ENCODE measurements around the gene ANKRD52.
A peak's percentile ranks its signal among the peaks of the same experiment; 100 is the strongest.

ANKRD52 gene

DNA sequence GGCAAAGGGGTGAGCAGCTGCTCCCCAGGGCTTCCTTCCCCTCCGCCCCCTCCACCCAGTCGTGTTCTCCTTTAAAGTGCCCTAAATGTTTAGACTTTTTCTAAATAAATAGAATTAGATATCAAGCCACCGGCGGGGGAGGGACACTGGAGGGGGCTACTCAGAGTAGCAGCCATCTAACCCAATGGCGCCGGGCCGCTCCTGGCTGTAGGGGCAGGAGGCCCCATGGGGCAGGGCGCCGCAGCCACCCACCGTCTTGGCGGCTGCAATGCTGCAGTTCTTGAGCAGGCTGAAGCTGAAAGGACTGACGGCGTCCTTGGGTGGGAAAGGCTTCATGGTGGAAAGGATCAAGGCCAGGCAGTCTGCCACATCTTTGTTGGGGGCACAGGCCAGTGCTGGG, 15.2 kb downstream of the ANKRD52 start:
- DNase-seq (ENCODE audit: low read depth in 1 of 2, low spot score in 1 of 2), result no peak

DNA sequence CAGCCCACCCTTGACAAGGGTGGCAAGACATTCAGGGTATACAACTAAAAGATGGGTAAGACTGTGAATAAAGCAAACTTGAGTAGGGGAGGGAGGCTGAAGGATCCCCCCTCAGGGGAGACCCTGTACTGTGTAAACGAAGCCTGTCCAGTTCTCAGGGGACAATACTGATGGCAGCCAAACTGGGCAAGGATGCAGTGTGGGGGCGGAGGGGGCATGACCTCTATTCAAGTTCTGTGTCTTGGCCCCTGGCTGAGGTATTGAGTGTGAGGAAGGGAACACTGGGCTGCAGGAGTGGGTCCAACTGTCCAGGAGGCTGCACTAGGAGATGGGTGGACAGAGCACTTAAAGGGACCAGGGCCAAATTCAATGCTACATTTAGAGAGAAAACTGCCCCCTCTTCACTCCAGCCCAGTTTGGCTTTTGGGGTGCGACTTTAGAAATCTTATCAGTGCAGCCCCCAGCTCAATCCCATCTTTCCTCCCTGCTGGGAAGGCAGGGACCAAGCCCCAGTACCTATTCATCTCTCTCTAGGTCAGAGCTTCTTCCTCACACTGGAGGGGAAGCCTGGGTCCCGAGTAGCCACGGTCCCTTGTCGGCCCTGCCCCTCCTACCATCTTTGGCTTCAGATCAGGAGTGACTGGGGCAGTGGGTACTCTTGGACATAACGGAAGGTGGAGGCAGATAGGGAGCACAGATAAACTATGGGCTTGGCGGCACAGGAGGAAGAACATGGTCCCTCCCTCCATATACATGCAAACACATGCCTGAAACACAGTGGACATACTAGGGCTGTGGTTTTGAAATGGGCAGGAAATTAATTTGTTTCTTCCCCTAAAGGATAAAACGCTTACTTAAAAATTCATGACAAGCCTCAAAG, 16.5 kb downstream of the ANKRD52 start:
- DNase-seq (ENCODE audit: low read depth in 1 of 2, low spot score in 1 of 2), result no peak

DNA sequence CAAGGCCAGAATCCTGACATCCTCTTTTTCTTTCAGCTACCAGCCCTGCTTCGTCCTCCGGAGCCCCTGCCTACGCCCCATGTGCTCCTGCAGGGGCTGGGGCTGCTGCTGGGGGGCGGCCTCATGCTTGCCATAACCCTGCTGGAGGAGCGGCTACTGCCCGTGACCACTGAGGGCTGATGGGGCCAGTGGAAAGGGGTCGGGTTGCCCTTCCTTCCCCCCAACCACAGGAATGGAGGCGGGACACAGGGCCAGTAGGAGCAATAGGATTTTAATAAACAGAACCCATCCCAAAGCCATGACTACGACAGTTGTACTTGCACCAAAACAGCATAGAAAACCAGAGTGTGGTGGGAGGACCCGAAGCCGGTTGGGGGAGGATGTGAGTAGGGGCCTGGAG, 20.6 kb downstream of the ANKRD52 start:
- no peak for DNase-seq (ENCODE audit: low read depth in 1 of 2, low spot score in 1 of 2)

DNA sequence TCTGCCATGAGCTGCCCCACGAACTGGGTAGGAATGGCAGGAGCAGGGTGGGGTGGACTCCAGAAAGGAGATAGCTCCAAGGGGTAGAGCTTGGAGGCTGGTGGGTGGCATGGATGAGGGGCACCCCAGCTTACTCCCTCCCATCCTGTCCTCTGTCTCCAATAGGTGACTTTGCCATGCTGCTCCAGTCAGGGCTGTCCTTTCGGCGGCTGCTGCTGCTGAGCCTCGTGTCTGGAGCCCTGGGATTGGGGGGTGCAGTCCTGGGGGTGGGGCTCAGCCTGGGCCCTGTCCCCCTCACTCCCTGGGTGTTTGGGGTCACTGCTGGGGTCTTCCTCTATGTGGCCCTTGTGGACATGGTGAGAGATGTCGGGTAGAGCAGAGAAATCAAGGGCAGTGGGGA, 21.2 kb downstream of the ANKRD52 start:
- DNase-seq (ENCODE audit: low read depth in 1 of 2, low spot score in 1 of 2), result no peak

DNA sequence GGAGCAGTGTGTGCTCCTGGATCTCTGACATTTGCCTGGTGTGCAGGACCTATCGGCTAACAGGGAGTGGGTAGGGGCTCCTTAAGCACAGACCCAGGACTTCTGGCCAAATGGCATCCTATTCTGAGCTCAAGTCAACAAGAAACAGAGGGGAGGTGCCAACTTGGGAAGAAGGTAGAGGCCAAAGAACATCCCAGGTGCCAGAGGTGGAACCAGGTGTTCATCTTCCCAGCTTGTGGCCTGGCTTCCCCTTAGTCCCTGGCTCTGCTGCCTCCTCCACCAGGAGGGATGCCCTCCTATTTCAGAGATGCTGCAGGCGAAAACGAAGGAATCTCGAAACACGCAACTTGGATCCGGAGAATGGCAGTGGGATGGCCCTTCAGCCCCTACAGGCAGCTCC, 22.1 kb downstream of the ANKRD52 start:
- DNase-seq (ENCODE audit: low read depth in 1 of 2, low spot score in 1 of 2), result no peak

DNA sequence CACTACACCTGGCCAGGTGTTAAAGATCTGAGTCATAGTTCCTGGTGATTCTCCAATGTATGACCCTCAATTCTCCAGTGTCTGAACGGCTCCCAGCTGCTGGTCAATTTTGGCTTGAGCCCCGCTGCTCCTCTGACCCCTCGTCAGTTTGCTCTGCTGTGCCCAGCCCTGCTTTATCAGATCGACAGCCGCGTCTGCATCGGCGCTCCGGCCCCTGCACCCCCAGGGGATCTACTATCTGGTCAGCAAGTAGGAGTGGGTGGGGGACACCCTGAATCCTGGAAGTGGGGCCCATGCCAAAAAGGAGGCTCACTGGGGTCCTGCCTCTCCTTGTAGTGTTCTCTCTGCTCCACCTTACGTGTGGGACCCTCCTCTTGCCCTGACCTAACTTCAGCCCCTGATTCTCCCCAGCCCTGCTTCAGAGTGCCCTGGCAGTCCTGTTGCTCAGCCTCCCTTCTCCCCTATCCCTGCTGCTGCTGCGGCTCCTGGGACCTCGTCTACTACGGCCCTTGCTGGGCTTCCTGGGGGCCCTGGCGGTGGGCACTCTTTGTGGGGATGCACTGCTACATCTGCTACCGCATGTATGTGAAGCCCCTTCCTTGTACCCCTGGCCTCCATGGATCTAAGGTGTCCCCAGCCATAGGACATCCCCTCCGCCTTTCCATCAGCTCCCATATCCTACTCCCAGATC, 23.3 kb downstream of the ANKRD52 start:
- DNase-seq (ENCODE audit: low read depth in 1 of 2, low spot score in 1 of 2), result no peak

DNA sequence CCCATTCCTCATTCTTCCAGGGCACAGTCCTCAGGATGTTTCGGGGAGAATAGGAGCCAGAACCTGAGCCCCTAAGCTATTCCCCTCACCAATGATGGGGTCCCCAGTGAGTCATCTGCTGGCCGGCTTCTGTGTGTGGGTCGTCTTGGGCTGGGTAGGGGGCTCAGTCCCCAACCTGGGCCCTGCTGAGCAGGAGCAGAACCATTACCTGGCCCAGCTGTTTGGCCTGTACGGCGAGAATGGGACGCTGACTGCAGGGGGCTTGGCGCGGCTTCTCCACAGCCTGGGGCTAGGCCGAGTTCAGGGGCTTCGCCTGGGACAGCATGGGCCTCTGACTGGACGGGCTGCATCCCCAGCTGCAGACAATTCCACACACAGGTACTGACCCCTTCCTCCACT, 27.0 kb downstream of the ANKRD52 start:
- no peak for DNase-seq (ENCODE audit: low read depth in 1 of 2, low spot score in 1 of 2)

DNA sequence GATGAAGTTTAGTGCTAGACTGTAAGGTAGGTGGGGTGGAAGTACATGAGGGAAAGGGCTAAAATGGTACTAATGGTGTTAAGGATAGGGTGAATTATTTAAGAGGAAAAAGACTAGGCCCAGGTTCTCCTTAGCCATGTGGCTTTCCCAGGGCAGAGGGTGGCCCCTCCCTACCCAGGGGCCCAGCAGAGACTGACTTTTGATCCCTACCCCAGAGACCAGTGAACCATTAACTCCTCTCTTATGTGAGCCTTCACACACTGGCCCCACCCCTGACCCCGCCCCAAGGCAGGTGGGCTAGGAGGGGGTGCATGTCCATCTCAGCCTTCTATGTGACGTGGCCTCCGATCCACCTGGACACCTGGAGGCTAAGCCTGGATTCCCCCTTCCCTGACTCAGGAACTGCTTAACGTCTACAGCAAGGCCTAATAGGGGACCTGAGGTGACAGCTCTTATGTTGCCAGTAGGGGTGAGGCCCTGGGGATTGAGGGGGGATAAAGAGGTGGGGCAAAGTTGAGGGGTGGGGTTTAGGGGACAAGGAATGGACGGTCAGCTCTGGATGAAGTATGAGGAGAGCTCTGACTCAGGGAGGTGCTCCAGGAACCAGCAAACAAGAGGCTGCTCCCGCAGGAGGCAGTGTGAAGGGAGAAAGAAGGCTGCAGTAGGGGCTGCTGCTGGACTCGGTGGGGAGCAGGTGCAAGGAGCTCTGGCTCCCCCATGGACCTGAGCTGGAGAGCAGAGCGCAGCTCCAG, 27.6 kb downstream of the ANKRD52 start:
- DNase-seq (ENCODE audit: low read depth in 1 of 2, low spot score in 1 of 2), result no peak

DNA sequence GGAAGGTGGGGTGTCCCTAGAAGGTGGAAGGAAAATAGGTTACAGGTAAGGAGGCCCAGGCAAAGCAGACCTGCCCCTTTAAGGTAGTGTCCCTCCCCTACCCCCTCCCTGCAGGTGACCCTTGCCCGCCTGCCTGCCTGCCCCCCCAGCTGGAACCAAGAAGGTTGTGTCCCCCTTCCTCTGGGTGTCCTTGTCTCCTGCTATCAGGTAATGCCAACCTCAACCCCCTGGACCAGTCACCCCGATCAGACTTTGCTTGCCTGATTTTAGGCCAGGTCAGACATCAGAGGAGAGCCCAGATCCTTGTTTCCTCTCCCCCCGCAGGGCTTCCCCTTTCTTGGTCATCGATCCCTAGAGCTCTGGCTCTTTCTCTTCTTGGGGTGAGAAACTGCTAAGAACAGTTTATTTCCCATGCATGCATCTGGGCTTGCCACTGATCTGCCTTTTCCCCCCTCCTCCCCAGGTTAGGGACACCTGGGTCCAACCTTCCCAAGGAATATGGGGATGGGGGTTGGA, 28.2 kb downstream of the ANKRD52 start, which contains the start of gene SLC39A5:
TSS of gene SLC39A5 (plus strand) at position 136 of the 516 bp plus-strand sequence. CDS start 1,224 bp downstream, outside the sequence.
- no peak for DNase-seq (ENCODE audit: low read depth in 1 of 2, low spot score in 1 of 2)

DNA sequence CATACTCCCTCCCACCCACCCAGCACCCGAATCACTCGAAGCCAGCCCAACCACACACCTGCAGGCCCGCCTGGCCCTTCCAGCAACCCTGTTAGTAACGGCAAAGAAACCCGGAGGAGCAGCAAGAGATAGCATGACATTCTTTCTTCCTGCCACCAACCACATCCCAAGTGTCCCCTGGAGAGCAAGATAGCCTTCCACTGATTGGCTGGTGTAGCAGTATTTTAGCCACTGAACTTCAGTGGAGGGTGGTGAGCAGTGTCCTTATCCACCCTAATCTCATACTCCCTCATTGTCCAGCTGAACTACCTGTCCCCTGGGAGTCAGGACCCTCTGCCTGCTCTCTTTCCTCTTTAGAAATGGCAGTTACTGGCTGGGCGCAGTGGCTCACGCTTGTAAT, 29.1 kb downstream of the ANKRD52 start:
- no peak for DNase-seq (ENCODE audit: low read depth in 1 of 2, low spot score in 1 of 2)

DNA sequence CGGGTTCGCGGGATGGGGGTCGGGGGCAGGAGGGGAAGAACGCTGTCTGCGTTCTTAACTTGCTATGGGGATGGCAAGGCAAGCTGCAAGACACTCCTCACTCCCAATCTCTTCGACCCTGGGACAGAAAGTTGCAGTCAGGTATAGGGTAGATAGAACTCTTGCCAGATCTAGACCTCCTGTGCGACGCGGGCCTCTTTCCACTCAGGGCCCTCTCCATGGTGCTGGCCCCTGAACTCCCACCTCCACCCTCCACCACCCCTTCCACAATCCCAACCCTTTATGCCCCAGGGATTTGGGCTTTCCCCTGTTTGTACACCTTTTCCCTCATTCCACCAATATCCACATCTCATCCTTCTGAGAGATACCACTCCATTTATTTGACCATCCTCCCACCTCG, 33.2 kb downstream of the ANKRD52 start:
- no peak for DNase-seq (ENCODE audit: low read depth in 1 of 2, low spot score in 1 of 2)

DNA sequence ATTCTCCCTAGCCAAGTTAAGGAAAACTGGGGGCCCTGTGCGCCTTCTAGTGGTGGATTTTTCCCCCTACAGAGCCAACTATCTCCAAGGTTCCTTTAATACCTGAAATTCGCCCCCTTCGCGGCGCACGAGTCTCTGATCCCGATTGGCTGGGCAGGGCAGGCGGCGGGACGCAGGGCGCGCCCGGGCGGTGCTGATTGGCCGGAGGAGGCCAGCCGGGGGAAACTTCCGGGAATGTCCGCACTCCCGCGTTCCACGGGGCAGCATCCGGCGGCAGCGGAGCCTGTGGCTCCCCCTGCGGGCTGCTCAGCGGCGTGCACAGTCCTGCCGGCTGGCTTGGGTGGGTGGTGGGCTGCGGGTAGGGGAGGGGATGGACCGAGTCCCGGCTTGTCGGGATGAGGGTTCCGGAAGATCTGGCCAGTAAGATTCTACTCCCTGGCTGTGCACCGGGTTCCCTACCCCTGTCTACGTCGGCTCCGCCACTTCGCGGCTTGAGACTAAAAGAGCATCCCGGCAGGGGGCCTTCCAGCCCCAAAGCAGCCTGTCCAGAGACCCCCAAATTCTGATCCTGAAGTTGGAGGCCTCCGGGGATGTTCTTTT, 34.0 kb downstream of the ANKRD52 start, which contains the start of gene NABP2:
TSS of gene NABP2 (plus strand) at position 241 of the 600 bp plus-strand sequence. CDS start 515 bp downstream, outside the sequence.
- DNase-seq (ENCODE audit: low read depth in 1 of 2, low spot score in 1 of 2), result peak; percentile 88 to 92

DNA sequence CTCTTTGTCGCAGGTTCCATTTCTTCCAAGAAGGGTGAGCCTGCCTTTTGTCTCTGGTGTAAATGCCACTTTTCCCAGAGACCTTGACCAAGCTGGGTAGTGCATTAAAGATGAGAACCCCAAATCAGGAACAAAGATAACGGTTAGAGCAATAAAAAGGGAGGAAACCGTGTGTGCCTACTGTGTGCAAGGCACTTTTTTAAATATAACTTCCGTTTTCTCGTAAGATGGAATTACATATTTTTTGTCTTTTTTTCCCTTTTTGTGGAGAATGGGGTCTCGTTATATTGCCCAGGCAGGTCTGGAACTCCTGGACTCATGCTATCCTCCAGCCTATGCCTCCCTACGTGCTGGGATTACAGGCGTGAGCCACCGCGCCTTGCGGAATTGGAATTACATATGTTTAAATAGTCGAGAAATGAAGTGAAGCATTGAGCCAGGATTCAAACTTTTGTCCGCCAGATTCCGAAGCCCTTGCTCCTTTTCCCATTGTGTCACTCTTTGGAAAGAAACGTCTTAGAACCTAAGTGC, 34.5 kb downstream of the ANKRD52 start:
- no peak for DNase-seq (ENCODE audit: low read depth in 1 of 2, low spot score in 1 of 2)

DNA sequence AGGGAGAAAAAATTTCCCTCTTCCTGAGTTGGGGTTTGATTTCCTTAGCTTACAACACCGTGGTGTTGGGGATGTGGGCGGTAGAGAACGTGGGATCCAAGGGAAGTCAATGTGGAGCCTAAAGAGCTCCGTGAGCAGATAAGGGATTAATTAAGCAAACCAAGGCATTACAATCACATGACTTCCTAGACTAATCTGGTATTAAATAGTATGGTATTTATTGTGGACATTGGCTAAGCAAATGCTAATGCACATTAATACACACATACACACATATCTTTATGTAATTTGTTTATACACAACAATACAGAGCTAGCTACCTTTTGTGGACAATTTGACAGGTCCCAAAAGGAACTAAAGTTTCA, 35.7 kb downstream of the ANKRD52 start:
- no peak for DNase-seq (ENCODE audit: low read depth in 1 of 2, low spot score in 1 of 2)

DNA sequence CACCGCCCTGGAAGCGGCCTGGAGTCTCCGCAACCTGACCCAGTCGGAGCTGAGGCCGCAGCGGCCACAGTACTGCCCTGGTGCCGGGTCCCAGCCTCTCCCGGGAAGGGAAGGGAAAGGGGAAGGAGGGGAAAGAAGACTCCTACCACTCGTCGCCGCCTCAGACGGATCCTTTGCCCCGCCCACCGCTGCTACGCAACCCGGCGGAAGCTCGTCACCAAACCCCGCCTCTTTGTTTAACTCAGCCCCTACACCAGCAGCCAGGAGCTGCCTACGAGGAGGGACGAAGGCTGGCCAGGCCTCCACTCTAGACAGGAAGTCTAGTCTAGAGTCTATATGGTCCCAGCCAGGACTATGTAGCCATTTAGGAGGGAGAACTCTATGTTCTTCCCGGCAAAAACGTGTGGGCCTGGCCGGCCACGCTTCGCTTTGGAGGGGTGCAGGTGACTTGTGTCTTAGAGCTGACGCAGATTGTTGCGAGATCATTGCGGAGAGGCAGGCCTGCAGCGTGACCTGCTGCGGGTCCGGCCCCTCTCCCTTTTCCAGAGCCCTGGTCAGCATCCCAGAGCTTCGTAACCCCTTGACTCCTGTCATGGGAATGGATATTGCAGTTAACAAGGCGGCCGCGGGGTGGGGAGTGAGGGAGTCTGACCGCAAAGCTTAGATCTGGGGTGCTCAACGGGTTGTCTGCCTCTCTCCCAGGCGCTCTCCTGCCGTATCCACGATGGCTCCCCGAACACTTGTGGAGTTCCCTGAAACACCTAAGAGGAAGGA, 36.2 kb downstream of the ANKRD52 start, which contains the start of gene RNF41:
TSS of gene RNF41 (minus strand) at position 166 of the 774 bp plus-strand sequence. CDS start 7,875 bp downstream, outside the sequence.
- peak; percentile 85 to 91 for DNase-seq (ENCODE audit: low read depth in 1 of 2, low spot score in 1 of 2)

DNA sequence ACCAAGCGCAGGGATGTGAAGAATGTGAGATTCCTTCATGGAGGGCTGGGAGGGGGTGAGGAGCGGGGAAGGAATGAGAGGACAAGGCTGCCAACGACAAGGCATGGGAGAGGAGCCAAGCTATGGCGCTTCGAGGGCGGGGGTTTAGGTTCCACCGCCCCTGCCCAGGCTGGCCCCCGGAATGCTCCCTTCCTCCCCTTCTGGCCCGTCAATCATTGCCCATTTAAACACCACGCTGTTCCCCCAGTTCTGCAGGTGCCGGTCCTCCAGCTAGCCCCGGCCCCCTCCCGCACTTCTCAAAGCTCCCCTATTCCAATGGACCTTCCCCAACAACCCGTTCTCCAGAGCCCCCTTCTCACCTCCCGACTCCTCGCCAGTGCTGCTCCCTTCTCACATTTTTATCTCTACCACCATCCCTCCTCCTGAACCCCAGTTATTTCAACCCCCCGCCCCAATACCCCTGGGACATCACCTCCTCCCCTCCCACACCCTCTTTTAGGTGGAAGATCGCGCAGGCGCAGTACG, 36.9 kb downstream of the ANKRD52 start:
- no peak for DNase-seq (ENCODE audit: low read depth in 1 of 2, low spot score in 1 of 2)

DNA sequence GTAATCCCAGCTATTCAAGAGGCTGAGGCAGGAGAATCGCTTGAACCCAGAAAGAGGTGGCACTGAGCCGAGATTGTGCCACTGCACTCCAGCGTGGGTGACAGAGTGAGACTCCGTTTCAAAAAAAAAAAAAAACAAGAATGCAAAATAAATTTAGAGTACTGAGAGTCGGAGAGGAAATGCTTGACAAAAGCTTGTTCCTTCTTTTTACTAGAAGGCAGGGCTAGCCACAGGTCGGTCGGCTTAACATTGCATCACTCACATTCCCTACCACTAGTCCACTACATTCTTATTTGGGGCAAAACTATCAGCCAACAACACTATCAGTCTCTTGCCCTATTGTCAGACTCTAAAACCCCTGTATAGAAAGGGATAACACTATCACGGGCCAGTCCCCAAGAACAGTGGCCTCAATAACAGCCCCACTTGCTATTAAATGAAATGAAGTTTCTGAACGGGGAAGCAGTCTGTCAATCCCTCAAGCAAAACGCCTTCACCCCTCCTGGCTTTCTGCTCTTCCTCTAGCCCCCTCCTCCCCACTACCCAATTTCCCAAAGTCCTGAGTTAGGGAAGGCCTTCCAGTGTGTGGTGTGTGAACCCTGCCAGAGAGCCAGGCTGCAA, 37.5 kb downstream of the ANKRD52 start:
- DNase-seq (ENCODE audit: low read depth in 1 of 2, low spot score in 1 of 2), result no peak

DNA sequence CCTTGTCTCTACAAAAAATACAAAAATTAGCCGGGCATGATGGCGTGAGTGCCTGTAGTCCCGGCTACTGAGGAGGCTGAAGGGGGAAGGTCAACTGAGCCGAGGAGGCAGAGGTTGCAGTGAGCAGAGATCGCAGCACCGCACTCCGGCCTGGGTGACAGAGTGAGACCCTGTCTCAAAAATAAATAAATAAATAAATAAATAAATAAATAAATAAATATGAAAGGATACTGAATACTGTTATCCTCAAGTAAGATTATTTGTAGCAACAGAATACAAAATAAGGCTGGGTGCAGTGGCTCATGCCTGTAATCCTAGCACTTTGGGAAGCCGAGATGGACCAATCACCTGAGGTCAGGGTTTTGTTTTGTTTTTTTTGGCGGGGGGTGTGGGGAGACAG, 38.3 kb downstream of the ANKRD52 start:
- DNase-seq (ENCODE audit: low read depth in 1 of 2, low spot score in 1 of 2), result no peak

DNA sequence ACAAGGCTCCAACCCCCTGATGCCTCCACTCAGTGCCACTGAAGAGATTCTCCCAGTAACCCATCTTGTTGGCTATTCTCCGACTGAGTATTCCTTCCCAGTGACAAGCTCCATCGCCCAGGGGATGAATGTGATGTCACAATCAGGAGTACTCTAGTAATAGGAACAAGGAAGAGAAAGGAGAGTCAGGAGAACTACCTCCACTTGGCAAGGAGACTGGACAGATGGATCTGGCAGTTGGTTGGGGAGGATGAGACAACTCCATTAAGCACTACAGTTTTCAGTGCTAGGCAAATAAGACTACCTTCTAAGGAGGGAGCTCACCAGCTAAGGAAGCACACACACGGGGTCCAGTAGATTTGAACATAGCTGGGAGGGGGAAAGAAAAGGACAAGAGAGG, 41.7 kb downstream of the ANKRD52 start:
- DNase-seq (ENCODE audit: low read depth in 1 of 2, low spot score in 1 of 2), result no peak

Data from activated CD4-positive, alpha-beta T cell treated with anti-CD3 and anti-CD28 coated beads, Interleukin-2, amount 50 U/mL, for 24 hours (primary cell).